Testis (tissue), 3 donors: Measurements from ENCODE around the gene BAD. TPM values are rescaled to one million over a fixed set of nuclear protein-coding genes. Genes with fewer than 3 reads are reported as not detected.

Source experiments
- DNase-seq: peaks from one replicate; pipeline ENCODE4 v3.0.0-alpha.2; 2019
- H3K27ac ChIP-seq, 2 donors: fragments of 200-600 bp; sonication (generic); one replicate each; pipeline ENCODE4 v1.5.1; 2019
- H3K27me3 ChIP-seq: fragments of 200-600 bp; sonication (generic); one replicate; pipeline ENCODE4 v1.5.1; 2019
- H3K36me3 ChIP-seq: fragments of 200-600 bp; sonication (generic); one replicate; pipeline ENCODE4 v1.5.1; 2017; ENCODE audit warnings: low read depth; ENCODE audit errors: missing control alignments
- H3K4me1 ChIP-seq: fragments of 200-600 bp; sonication (generic); one replicate; pipeline ENCODE4 v1.5.1; 2019
- H3K4me3 ChIP-seq, 2 donors: fragments of 200-600 bp; sonication (generic); one replicate each; pipeline ENCODE4 v1.5.1; 2017 to 2019
- H3K9me3 ChIP-seq: fragments of 200-600 bp; sonication (generic); one replicate; pipeline ENCODE4 v1.5.1; 2017
- POLR2A ChIP-seq: fragments of 450-650 bp; IDR thresholded peaks from one replicate; pipeline ENCODE4 v1.6.1; 2017; ENCODE audit warnings: antibody characterized with exemption, mild to moderate bottlenecking, moderate library complexity
- WGBS, 2 donors: methylation state at CpG; one replicate each; pipeline ENCODE4 v1.1.5; 2018; 5-methylcytosine and 5-hydroxymethylcytosine counted together
- intact Hi-C: fragments of 100-400 bp; cut with DNase I; formaldehyde crosslinking; loops from one replicate; pipeline ENCODE4 v1.15.1; 2023; ENCODE audit warnings: low total_unique reads
- polyA plus RNA-seq: library from polyadenylated mRNA; stranded (reverse); fragments of 350-450 nt; fragmentation: Illumina TruSeq; extraction: RNeasy Lipid Tissue Mini Kit (QIAGEN cat#74804); gene quantifications from one replicate; pipeline ENCODE4 v1.2.3, GENCODE V29; 2014; ENCODE audit warnings: low read depth, low replicate concordance; ENCODE audit not compliant: insufficient read depth
- total RNA-seq, 2 donors: library from RNA; depleted of rRNA; stranded (reverse); fragments of >200 nt; gene quantifications; one replicate each; pipeline ENCODE4 v1.2.3, GENCODE V29; 2016
- TF ChIP-seq, protein P1 (sequence below), 3 experiments: fragments of 450-650 bp in 2 of 3; fragments of 200-600 bp in 1 of 3; sonication (generic) in 1 of 3; IDR thresholded peaks; one replicate each; pipeline ENCODE4 v1.5.1; 2016 to 2019; ENCODE audit warnings: antibody characterized with exemption in 3 of 3, mild to moderate bottlenecking in 2 of 3, moderate library complexity in 1 of 3

Gene BAD
- total and polyA plus RNA-seq, 3 donors from 2014 or later: 85.2 to 110 (median 88.7) TPM

DNA sequence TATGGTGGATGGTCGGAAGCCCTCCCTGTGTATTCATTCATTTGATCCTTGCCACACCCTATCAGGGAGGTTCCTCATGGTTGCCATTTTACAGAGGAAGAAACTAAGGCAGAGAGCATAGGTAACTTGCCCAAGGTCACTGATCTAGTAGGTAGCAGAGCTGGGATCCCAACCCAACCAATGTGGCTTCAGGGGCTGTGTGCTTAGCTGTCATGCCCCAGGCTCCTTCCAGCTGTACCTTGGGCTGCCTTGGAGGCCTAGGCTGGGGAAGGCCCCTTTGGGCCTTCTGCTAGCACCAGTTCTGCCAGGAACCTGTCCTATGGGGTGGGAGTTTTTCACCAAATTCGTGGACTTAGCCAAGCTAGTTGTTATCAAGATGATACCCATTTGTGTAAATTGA lies 8.6 kb downstream of the BAD start:
- no peaks in the 10 kb centered on the region for H3K36me3 ChIP-seq
- intact Hi-C loops: no loop called here
- DNase-seq: no peak
- no peaks in the 10 kb centered on the region for H3K27me3 ChIP-seq
- WGBS, 2 donors: 82 to 88% methylated on average over 2 of the region's 2 CpGs
- peaks cover 13% of the 10 kb centered on the region for H3K4me1 ChIP-seq
- no peak overlapping the region for H3K27ac ChIP-seq
- TF ChIP-seq POLR2A: no peak
- TF ChIP-seq, protein P1, sequence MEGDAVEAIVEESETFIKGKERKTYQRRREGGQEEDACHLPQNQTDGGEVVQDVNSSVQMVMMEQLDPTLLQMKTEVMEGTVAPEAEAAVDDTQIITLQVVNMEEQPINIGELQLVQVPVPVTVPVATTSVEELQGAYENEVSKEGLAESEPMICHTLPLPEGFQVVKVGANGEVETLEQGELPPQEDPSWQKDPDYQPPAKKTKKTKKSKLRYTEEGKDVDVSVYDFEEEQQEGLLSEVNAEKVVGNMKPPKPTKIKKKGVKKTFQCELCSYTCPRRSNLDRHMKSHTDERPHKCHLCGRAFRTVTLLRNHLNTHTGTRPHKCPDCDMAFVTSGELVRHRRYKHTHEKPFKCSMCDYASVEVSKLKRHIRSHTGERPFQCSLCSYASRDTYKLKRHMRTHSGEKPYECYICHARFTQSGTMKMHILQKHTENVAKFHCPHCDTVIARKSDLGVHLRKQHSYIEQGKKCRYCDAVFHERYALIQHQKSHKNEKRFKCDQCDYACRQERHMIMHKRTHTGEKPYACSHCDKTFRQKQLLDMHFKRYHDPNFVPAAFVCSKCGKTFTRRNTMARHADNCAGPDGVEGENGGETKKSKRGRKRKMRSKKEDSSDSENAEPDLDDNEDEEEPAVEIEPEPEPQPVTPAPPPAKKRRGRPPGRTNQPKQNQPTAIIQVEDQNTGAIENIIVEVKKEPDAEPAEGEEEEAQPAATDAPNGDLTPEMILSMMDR (IDR thresholded peaks at IDR 0.05): no peak
- no peak overlapping the region for H3K4me3 ChIP-seq
- H3K9me3 ChIP-seq: no peaks in the 10 kb centered on the region

DNA sequence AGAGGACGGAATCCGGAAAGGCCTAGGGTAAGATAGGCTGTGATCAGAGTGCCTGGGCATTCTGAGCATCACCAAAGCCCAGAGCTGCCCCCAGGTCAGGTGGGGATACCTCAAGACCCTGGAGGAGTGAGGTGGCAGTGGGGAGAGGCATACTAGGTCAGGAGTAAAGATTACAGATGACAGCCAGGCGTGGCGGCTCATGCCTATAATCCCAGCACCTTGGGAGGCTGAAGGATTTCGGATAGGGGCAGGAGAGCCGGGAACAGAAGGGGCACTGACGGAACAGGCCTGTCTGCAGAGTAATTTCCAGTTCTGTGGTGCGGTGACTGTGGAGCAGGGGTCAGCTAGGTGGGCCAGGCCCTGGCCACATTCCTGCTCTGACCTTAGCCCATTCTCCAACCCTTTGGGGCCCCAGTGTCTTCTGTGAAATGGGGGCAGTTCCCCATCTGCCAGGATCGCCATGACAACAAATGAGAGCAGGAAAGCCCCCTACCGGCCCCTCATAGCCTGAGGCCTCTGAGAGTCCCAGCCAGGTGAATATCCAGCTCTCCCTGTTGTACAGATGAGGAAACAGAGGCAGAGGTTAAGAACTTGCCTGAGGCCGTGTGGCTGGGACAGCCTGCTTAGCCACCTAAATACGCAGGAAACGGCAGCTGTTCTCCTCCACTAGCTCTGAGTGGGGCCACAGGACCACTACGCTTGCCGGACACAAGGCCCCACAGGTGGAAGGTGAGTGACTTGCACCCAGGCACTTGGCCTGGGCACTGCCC lies 9.2 kb downstream of the BAD start:
- no peaks in the 10 kb centered on the region for H3K36me3 ChIP-seq
- no peaks in the 10 kb centered on the region for H3K9me3 ChIP-seq
- H3K27me3 ChIP-seq: no peaks in the 10 kb centered on the region
- WGBS, 2 donors: 82 to 84% methylated on average over 13 to 15 of the region's 15 CpGs
- no peak for TF ChIP-seq POLR2A
- TF ChIP-seq, protein P1 (IDR thresholded peaks at IDR 0.05): no peak
- no peak overlapping the region for H3K4me3 ChIP-seq
- H3K4me1 ChIP-seq: peaks cover 13% of the 10 kb centered on the region
- DNase-seq: no peak
- H3K27ac ChIP-seq: no peak overlapping the region
- intact Hi-C loops: no loop called here

DNA sequence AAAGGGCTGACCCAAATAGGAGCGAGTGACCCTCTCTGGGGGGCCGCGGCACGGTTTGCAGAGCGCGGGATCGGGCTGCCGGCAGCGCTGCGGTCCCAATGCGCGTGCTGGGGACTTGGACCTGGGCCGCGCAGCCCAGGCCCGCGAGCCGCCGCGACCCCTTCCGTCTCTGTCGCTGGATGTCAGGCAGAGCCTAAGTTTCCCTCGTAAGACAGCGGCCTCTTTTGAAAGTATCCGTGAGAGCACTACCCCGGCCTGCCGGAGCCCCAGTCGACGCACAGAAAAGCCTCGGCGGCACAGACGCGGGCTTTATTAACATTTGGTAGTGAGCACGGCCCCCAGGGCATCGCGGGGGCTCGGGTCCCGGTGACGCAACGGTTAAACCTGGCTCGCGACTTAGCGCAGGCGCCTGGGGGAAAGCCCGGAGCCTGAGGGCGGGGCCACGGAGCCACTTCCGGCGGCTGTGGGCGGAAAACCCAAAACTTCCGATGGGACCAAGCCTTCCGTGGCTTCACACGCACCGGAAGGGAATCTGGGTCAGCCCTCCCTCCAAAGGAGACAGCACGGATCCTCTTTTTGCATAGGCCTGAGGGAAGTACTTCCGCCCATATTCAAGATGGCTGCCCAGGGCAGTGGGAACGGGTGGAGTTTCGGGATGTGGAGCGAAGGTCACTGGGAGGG lies 14.8 kb downstream of the BAD start:
- H3K36me3 ChIP-seq: no peaks in the 10 kb centered on the region
- TF ChIP-seq, protein P1 (IDR thresholded peaks at IDR 0.05): peak in 1 of 3 experiments; percentile 9
- no peak for TF ChIP-seq POLR2A
- 0% methylated on average over 6 to 37 of the region's 58 CpGs for WGBS, 2 donors

DNA sequence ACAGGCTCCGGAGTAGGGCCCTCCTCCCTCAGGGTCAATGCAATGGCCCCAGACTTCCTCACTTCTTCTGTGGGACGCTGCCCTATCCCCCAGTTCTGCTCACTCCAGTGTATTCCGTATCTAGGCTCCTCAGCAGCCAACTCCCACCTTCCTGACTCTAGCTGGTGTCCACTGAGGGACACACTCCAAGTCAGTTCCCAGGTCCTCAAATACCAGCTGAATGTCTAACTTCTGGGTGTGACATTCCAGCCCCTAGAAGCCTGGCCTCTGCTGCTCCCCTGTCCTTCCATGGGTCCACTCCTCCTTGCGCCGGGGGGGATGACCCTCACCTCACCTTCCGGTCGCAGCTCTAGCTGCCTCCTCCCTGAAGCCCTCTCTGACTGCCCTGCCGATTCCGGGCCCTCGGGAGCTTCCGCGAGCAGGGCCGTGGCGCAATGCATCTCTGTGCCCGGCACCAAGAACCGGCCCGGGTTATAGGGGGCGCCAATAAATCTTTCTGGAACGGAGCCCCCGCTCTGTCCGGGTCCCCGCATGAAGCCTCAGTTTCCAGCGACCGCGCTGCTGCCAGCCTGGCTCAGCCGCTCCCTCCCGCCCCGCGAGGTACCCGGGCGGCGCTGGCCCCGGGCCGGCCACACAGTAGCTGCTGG lies 15.4 kb downstream of the BAD start:
- intact Hi-C loops: no loop called here
- H3K4me1 ChIP-seq: peaks cover 42% of the 10 kb centered on the region
- H3K27me3 ChIP-seq: no peaks in the 10 kb centered on the region
- no peaks in the 10 kb centered on the region for H3K36me3 ChIP-seq
- WGBS, 2 donors: 0 to 1% methylated on average over 6 to 34 of the region's 34 CpGs
- TF ChIP-seq, protein P1 (IDR thresholded peaks at IDR 0.05): no peak
- no peak for TF ChIP-seq POLR2A
- no peaks in the 10 kb centered on the region for H3K9me3 ChIP-seq
- H3K4me3 ChIP-seq: peak overlapping the region; percentile 62 to 67
- DNase-seq: peak; percentile 51
- H3K27ac ChIP-seq: peak overlapping the region; percentile 86 to 94

More for the DNA sequence above, 14.8 kb downstream of the BAD start:
- Histone ChIP-seq H3K9me3 (no peaks in the 10 kb centered on the region), H3K4me3 (peak overlapping the region; percentile 62 to 67), H3K27me3 (no peaks in the 10 kb centered on the region), H3K27ac (peak overlapping the region; percentile 91 to 94), H3K4me1 (peaks cover 36% of the 10 kb centered on the region)
- intact Hi-C loops: no loop called here
- DNase-seq: peak; percentile 99
